CD4-positive, alpha-beta T cell treated with Interleukin-6 at 100 ng/mL for 8 hours (primary cell): Measurements from ENCODE around the gene RANBP3.
"Not testable (repeated sequence)": the region's sequence is repeated elsewhere in the genome, so short reads cannot be mapped to it uniquely, and the experiment has no call there.

Source experiments
- DNase-seq: peaks from one replicate; pipeline ENCODE4 v3.0.0-alpha.2; 2020; ENCODE audit warnings: mixed read lengths, low spot score

RANBP3 gene

DNA sequence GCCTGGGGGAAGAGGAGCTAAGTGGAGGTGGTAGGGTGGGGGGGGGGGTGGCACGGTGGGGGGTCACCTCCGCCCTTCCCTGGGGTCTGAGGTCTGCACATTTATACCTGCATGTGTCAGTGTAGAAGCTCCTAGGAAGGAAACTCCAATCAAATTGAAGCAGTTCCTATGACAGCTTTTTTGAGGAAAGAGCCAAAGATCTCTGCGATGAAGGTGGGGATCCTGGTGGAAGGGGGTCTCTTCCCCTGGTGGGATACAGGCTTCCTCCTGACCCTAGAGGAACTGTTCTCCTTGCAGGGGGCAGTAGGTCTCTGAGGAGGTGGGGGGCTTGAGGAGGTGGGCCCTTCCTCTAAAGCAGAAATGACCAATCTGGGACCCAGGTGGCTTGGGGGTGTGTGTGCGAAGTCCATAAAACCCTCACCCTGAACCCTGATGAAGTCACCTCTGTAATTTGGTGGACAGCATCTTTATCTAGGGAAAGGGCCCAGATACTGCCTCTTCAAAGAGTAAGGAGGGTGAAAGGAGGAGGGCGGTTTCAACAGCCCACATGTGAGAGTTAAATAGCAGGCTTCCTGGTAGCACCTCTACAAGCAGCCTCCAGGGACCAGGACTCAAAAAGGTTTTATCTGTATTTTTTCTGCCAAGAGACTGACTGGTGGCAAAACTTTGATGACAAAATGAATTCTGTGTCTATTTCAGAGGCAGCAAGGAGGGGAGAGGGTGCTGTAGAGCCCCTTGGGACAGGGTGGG is 12.9 kb downstream of the RANBP3 start:
- DNase-seq, result peak; percentile 45

- no peak for DNase-seq
Measured at GRCh38 chr19:5963855-5964254, 14.1 kb downstream of the RANBP3 start.

- DNase-seq, result not testable (repeated sequence)
Measured at GRCh38 chr19:5963259-5963658, 14.7 kb downstream of the RANBP3 start.

DNA sequence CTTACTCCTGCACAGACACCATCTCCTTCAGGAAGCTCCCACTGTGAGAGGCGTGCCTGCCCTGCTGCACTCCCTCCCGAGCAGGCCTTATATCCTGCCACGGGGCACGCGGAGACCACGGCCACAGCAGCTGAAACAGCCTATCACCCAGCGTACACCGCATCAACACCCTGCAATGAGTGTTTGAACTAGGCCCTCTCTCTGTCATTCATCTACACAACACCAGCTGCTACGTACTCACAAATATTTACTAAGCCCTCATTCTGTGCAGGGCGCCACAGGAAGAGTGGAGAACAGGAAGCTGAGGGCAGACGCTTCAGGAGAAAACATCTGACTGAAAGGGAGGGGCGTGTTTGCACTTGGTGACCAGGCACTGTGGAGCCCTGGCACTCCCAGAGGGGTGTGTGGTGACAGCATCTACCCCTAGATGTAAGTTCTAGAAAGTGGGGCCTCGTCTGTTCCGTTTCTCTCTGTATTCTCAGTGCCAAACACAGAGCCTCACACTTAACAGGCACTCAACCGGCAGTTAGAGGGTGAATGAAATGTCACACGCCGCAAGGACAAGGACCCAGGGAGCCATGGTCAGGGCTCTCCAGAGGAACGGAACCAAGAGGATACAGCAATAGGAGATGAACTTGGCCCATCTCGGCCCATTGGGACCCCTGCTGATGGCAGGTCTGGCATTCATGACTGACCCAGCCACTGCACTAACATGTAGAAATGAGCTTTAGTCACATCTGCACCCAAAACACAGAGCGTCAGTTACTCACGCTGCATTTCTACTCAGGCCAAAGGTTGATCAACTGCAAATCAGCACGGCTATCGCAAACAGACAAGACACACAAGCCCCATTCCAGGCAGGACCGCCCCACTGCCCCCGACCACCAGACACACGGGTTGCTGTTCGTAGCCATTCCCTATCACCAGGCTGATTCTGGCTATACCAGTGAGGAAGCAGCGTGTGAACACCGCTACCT is 15.7 kb downstream of the RANBP3 start:
- DNase-seq, result peak; percentile 87

DNA sequence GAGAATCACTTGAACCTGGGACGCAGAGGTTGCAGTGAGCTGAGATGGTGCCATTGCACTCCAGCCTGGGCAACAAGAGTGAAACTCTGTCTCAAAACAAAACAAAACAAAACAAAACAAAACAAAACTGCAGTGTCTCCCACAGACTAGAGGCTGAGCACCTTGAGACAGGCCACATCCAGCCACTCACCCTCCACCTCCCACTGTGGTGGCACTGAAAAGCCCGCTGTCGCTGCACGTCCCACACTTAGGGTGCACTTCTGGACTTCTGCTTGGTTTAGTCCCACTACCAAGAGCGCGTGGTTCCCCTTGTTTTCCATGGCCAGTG is 16.3 kb downstream of the RANBP3 start:
- not testable (repeated sequence) for DNase-seq

DNA sequence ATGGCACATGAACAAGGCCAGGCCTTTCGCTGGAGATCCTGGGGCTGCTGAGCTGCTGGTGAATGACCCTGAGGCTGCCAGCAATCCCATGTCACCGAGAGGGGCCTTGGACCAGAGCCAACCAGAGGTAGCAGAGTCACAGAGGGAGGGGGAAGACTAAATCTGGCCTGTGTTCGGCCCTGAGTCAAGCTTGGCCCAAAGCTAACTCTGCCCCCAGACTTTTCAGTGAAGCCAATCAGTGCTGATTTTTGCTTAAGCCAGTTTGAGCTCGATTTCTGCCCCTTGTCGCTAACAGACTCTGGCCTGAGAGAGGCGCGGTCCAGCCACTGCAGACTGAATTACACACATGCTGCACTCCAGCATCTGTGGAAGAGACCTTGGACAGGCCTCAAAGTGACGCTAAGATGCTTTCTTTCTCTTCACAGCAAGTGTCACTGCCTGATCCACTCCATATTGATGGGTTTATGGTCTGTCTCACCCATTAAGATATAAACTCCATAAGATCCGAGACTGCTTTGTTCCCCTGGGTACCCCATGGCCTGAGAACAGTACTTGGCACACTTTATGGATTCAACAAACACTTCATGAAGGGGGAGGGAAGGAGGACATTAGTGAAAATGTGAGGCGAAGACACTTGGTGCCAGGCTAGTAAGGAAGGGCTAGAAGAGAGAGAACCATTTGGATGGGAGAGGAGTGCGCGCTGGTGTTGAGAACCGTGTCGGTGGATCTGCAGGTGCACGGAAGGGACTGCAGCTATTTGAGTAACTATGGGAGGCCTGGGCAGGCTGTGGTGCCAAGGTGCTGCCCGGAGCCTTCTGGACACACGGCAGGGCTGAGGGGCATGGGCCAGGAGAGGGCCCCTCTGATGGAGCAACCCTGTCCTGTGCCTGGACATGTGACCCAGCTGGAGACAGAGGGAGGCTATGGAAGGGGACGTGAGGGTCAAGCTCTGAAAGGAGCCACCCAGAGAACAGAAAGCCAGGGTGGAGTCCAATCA is 17.6 kb downstream of the RANBP3 start:
- no peak for DNase-seq

- no peak for DNase-seq
Measured at GRCh38 chr19:5959260-5960004, 18.5 kb downstream of the RANBP3 start.

- no peak for DNase-seq
Measured at GRCh38 chr19:5958851-5959122, 19.2 kb downstream of the RANBP3 start.

- DNase-seq, result no peak
Measured at GRCh38 chr19:5958074-5958850, 19.7 kb downstream of the RANBP3 start.

GRCh38 chr19:5957170-5957569 is 20.8 kb downstream of the RANBP3 start:
- no peak for DNase-seq

GRCh38 chr19:5956728-5957127 is 21.2 kb downstream of the RANBP3 start:
- no peak for DNase-seq

DNA sequence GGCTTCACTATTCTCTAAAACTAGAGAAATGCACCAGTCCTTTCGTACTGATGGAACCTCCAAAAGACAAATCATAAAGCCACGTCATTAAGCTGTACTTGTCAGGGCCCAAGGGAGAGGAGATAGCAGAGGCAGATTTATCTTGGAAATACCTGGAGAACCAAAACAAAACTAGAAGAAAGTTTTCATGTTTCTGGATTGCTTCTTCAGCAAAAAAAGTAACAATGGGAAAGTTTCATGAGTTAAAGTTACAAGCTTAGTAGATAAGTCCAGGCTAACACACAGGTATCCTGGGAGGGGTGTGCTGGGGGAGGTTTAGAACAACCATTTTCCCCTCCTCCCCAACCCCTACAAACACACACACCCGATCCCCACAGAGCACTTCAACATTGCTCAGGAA is 21.6 kb downstream of the RANBP3 start:
- DNase-seq, result no peak

- no peak for DNase-seq
Measured at GRCh38 chr19:5955636-5955935, 22.4 kb downstream of the RANBP3 start.

DNA sequence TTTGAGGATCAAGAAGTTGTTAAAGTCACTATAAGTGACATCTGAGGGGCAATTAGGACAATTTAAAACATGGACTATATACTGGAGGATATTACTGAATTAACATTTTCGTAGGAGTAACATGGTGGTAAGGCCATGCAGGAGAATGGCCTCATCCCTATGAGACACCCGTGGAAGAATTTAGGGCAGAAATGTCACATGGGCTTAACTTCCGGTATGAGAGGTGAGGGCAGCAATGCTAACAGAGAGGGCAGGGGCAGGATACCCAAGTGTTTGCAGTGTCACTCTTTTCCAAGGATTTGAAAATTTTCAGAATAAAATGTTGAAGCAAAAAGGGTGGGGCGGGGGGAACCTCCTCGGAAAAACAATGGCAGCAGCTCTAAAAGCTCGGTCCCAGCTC is 23.6 kb downstream of the RANBP3 start:
- DNase-seq, result no peak

GRCh38 chr19:5953680-5954213 is 24.2 kb downstream of the RANBP3 start:
- peak; percentile 28 for DNase-seq

DNA sequence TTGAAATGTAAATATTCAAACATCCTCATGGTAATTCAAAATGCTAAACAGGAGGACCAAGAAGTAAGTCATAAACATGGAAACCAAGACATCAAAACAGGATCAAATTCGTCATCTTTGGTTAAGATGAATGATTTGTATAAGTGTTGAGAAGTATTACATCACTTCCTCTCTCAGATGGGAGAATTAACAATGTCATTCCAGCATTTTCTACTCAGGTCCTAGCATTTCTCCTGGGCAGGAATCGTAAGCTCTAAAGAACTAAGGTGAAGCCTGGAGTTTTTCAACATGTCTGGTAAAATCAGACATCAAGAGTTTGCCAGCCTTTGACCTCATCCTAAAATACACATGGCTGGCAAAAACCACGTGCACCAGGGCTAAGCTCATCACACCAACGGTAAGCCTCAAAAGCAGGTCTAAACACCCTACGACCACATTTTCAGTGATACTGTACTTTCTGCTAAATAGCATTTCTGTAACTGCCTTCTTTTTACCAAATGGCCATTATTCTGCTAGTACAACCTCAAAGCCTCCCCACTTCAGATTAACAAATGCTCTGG is 24.8 kb downstream of the RANBP3 start:
- DNase-seq, result no peak

DNA sequence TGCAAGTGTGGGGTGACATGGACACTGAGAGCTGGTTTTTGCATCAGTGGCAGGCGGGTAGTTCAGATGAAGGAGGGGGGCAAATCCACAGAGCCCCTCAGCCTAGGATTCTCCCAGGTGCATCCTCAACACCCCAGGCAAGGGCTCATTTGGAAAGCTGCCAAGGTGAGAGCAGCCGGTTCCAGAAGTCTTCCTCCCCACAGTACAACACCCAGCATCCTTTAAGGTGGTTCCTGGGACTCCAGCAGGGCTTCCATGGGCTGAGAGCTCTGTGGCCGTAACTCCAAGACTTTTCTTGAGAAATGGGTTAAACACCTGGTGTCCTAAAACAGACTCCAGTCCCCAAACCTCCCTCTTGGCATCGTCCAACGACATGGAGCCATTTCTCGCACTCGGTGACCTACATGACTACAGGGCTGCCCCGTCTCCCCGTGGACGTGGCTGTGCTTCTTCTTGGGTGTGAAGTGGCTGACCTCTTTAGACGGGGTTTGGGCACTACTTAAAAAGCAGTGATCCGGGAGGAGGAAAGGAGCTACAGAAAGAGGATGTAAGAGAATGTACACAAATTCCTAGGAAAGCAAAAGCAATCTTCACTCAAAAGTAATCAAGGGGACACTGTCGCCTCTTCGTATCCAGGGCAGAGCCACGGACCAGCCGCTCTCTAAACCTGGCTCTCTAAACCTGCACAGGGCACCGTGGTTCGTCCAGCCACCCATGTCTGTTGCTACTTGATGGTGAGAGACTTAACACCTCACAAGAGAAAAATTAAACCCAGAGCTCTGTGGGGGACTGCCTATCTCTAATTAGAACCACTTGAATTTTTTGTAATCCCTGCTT is 25.5 kb downstream of the RANBP3 start:
- no peak for DNase-seq

DNA sequence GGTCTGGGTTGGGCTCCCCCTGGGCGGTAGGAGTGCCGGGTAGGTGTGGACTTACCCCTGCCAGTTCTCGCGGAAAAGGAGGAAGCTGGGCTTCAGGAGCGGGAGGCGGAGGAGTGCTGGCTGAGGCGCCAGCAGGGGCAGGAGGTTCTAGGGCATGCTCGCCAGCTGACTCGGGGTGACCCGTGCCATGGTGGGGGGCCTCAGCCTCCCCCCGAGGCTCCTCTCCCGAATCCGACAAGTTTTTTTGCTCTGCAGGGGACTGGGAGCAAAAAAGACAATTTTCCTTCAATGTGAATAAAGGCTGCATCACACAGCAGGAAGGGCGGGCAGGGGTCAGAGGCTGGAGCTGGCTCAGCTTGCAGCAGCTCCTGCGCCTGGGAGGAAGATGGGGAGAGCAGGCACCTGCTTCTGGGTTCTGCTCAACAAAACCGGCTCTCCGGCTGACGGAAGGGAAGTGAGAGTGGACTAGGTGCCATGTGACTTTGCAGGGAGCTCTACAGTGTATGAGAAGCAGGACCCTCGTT is 26.5 kb downstream of the RANBP3 start:
- no peak for DNase-seq

GRCh38 chr19:5950741-5951140 is 27.2 kb downstream of the RANBP3 start:
- DNase-seq, result no peak
